ENCODE measurements around the gene DUSP15. TPM values are rescaled to one million over a fixed set of nuclear protein-coding genes. Genes with fewer than 3 reads are reported as not detected.

The DUSP15 gene
- total RNA-seq, 1 donor from 2014 or later, result 8.4 TPM

DNA sequence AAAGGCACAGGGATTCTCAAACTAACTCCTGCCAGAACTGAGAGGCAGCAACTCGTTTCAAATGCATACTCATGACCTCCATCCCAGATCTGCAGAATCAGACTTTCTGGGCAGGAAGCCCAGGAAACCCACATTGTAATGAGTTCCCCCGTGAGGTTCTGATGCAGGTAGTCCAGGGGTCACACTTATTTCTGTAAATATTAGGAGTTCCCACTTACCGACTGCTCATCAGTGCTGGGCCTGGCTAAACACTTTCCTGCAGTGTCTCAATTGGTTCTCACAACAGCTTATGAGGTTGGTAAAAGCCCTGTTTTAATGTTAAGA, 11.6 kb downstream of the DUSP15 start:
- TF ChIP-seq, protein P1, sequence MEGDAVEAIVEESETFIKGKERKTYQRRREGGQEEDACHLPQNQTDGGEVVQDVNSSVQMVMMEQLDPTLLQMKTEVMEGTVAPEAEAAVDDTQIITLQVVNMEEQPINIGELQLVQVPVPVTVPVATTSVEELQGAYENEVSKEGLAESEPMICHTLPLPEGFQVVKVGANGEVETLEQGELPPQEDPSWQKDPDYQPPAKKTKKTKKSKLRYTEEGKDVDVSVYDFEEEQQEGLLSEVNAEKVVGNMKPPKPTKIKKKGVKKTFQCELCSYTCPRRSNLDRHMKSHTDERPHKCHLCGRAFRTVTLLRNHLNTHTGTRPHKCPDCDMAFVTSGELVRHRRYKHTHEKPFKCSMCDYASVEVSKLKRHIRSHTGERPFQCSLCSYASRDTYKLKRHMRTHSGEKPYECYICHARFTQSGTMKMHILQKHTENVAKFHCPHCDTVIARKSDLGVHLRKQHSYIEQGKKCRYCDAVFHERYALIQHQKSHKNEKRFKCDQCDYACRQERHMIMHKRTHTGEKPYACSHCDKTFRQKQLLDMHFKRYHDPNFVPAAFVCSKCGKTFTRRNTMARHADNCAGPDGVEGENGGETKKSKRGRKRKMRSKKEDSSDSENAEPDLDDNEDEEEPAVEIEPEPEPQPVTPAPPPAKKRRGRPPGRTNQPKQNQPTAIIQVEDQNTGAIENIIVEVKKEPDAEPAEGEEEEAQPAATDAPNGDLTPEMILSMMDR (IDR thresholded peaks at IDR 0.05; ENCODE audit: unreplicated experiment), result no peak
- no peaks in the 10 kb centered on the region for H3K36me3 Mint-ChIP-seq
- H3K4me1 Mint-ChIP-seq, result peaks cover 19% of the 10 kb centered on the region

DNA sequence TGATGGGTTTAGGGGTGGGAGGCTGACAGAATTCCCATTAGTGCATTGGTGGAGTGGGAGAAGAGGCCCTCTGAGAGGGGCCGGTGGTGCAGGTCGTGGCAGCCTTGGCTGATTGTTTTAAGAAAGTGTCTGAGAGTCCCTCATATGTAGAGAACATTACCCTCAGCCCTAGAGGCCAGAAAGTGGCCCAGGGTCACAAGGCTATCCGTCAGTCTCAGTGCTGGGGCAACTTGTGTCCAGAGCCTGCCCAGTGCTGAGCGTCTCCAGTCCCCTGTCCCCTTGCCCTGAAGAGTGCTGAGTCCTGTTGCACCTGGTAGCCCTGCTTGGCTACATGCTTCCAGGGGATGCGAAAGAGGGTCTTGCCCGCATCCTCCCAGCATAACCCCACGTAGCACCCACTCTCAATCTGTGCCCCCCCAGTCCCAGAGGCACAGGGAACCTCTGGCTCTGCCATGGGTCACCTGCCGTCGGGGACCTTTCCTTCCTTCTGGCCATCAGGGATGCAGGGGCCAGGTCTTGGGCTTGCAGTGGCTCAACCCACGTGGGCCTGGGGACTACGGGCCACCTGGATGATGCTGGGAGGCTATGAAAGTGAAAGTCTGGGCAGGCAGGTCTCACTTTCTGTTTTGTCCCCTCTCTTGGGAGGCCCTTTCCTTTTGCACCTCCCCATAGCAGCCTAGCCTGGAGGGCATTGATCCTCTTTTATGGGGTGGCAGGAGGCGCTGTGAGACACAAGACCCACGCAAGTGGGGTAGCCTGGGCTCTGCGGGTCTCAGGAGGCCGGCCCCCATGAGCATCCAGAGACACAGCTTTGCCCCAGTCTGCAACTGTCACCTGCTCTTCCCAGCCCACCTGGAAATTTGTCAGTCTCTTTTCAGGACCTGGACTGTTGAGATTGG, 12.2 kb downstream of the DUSP15 start:
- no peaks in the 10 kb centered on the region for H3K9me3 Mint-ChIP-seq
- TF ChIP-seq, protein P1 (IDR thresholded peaks at IDR 0.05; ENCODE audit: unreplicated experiment), result no peak
- no peaks in the 10 kb centered on the region for H3K36me3 Mint-ChIP-seq
- peaks cover 8% of the 10 kb centered on the region for H3K27me3 Mint-ChIP-seq (ENCODE audit: low read depth)
- H3K27ac Mint-ChIP-seq, result no peak overlapping the region
- no peak for DNase-seq (ENCODE audit: low spot score in 2 of 2, unreplicated experiment in 2 of 2)
- H3K4me3 Mint-ChIP-seq, result no peak overlapping the region
- H3K4me1 Mint-ChIP-seq, result peaks cover 19% of the 10 kb centered on the region

More for the DNA sequence above, 11.6 kb downstream of the DUSP15 start:
- H3K27me3 Mint-ChIP-seq (ENCODE audit: low read depth), result peaks cover 8% of the 10 kb centered on the region
- no peak overlapping the region for H3K4me3 Mint-ChIP-seq
- no peak overlapping the region for H3K27ac Mint-ChIP-seq
- no peaks in the 10 kb centered on the region for H3K9me3 Mint-ChIP-seq
- no peak for DNase-seq (ENCODE audit: low spot score in 2 of 2, unreplicated experiment in 2 of 2)

DNA sequence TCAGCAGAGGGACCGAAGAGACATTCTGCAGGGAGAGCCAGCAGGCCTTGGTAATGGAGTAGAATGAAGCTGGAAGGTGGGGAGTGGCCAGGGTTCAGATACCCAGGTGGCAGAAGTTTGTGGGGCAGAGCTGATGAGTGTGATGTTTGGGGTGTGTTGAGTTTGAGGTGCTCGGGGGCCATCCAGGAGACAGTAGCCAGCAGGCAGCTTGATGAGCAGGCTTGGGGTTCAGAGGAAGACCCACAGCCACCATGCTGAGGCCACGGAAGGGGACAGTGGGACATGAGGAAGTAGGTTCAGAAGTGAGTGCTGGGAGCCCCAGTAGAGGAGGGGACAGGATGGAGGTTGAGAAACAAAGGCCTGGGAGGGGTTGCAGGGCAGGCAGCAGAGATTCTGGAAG, 13.8 kb downstream of the DUSP15 start:
- H3K9me3 Mint-ChIP-seq, result no peaks in the 10 kb centered on the region
- peaks cover 14% of the 10 kb centered on the region for H3K4me1 Mint-ChIP-seq
- H3K27ac Mint-ChIP-seq, result no peak overlapping the region
- H3K36me3 Mint-ChIP-seq, result no peaks in the 10 kb centered on the region
- DNase-seq (ENCODE audit: low spot score in 2 of 2, unreplicated experiment in 2 of 2), result no peak
- no peak overlapping the region for H3K4me3 Mint-ChIP-seq
- TF ChIP-seq, protein P1 (IDR thresholded peaks at IDR 0.05; ENCODE audit: unreplicated experiment), result no peak
- H3K27me3 Mint-ChIP-seq (ENCODE audit: low read depth), result peaks cover 14% of the 10 kb centered on the region

DNA sequence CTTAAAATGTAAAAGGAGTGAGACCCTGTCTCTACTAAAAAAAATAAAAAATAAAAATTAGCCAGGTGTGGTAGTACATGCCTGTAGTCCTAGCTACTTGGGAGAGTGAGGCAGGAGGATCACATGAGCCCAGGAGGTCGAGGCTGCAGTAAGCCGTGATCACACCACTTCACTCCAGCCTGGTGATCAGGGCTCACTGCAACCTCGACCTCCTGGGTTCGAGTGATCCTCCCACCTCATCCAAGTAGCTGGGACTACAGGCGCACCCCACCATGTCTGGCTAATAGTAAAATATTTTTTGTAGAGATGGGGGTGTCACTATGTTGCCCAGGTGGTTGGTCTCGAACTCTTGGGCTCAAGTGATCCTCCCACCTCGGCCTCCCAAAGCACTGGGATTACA, 16.8 kb downstream of the DUSP15 start:
- no peaks in the 10 kb centered on the region for H3K36me3 Mint-ChIP-seq
- H3K4me1 Mint-ChIP-seq, result peaks cover 3% of the 10 kb centered on the region
- peaks cover 34% of the 10 kb centered on the region for H3K27me3 Mint-ChIP-seq (ENCODE audit: low read depth)
- TF ChIP-seq, protein P1 (IDR thresholded peaks at IDR 0.05; ENCODE audit: unreplicated experiment), result no peak
- H3K4me3 Mint-ChIP-seq, result no peak overlapping the region
- no peaks in the 10 kb centered on the region for H3K9me3 Mint-ChIP-seq
- no peak for DNase-seq (ENCODE audit: low spot score in 2 of 2, unreplicated experiment in 2 of 2)
- no peak overlapping the region for H3K27ac Mint-ChIP-seq

DNA sequence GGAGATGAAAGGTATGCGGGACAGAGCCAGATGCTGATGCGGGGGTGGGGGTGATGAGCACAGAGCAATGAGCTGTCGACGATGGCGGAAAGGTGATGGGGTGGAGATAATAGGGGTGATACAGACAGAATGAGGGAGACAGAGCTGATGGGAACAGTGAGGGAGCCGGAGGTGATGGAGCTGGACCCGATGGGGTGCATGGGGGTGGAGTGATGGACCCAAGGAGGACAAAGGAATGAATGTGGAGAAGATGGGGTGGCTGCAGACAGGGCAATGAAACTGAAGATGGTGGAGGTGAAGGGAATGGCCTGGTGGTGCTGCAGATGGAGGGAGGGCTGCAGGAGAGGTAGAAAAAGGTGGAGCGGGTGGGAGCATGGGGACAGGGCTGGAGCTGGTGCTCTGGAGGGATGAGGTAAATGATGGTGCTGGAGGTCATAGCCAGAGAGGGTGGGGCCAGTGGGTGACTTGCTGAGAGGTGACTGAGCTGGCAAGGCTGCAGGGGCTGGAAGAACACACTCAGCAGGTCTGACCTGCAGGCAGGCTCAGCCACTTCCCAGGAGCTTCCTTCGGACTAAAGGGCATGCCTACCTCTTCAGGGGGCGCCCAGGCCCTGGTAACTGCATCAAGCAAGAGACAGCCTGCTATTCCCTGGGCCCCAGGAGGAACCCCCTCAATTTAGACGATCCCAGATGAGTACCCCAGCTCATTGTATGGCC, 18.9 kb downstream of the DUSP15 start:
- Mint-ChIP-seq H3K36me3 (no peaks in the 10 kb centered on the region), H3K4me3 (no peak overlapping the region), H3K27ac (no peak overlapping the region), H3K4me1 (no peaks in the 10 kb centered on the region), H3K9me3 (no peaks in the 10 kb centered on the region), H3K27me3 (ENCODE audit: low read depth) (peaks cover 41% of the 10 kb centered on the region)
- TF ChIP-seq, protein P1 (IDR thresholded peaks at IDR 0.05; ENCODE audit: unreplicated experiment), result no peak
- no peak for DNase-seq (ENCODE audit: low spot score in 2 of 2, unreplicated experiment in 2 of 2)

Measured in mesothelial cell of epicardium (in vitro differentiated cells).